BLaER1 treated with 17β-estradiol and CSF1 and Interleukin-3, amounts not matched to agents 10 nM and 100 nM (cell line): Measurements from ENCODE around the gene PRSS27.
"Not testable (repeated sequence)": the region's sequence is repeated elsewhere in the genome, so short reads cannot be mapped to it uniquely, and the experiment has no call there.

Experiments used
- H3K27ac ChIP-seq, 11 experiments: shearing (Covaris generic); formaldehyde crosslinking; 2 replicates each; pipeline ENCODE4 v1.8.1; 2022
- H3K27me3 ChIP-seq, 11 experiments: shearing (Covaris generic); formaldehyde crosslinking; 2 replicates each; pipeline ENCODE4 v1.8.1; 2022
- H3K36me3 ChIP-seq, 11 experiments: shearing (Covaris generic); formaldehyde crosslinking; 2 replicates each; pipeline ENCODE4 v1.8.1; 2022
- H3K4me1 ChIP-seq, 10 experiments: shearing (Covaris generic); formaldehyde crosslinking; 2 replicates each; pipeline ENCODE4 v1.8.1; 2022
- H3K4me2 ChIP-seq, 11 experiments: shearing (Covaris generic); formaldehyde crosslinking; 2 replicates each; pipeline ENCODE4 v1.8.1; 2022
- H3K4me3 ChIP-seq, 10 experiments: shearing (Covaris generic); formaldehyde crosslinking; 2 replicates each; pipeline ENCODE4 v1.8.1; 2022
- H3K9ac ChIP-seq, 11 experiments: shearing (Covaris generic); formaldehyde crosslinking; 2 replicates each; pipeline ENCODE4 v1.8.1; 2022
- H3K9me3 ChIP-seq, 11 experiments: shearing (Covaris generic); formaldehyde crosslinking; replicated peaks in 1 of 11; 2 replicates each; pipeline ENCODE4 v1.8.1; 2022
- H4K20me1 ChIP-seq, 11 experiments: shearing (Covaris generic); formaldehyde crosslinking; 2 replicates each; pipeline ENCODE4 v1.8.1; 2022
- Cebpa-rat ChIP-seq, 11 experiments: shearing (Covaris generic); IDR thresholded peaks; 2 replicates each; pipeline ENCODE4 v1.8.1; 2022

The PRSS27 gene

DNA sequence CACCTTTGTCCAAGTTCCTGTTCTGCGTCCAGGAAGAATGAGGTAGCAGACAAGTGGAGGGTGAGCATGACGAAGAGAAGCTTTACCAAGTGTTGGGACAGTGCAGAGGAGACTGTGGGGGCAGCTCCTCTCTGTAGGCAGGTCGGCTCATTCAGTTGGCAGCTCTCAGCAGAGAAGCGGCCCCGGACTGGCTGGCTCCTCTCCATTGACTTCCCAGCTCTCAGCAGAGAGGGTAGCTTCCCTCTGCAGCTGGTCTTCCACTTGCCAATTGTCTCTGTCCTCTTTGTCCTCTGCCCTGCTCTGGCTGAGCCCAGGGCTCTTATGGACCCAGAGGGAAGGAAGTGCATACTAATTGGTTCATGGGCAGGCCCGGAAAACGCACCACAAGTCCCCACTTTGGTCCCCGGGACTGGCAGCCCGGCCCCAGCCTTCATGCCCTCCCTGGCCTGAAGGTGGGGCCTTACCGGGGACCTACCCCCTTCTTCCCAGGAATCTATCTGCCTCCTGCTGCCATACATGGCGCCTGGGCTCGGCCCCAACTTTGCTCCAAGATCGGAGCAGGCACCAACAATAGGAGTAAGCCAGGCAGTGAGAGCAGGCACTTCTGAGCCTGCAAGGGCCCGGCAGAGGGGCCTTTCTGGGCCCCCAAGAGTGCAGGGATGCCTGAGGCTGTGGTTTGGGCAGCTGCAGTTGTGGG is 27.6 kb downstream of the PRSS27 start:
- Histone ChIP-seq H3K4me3 (peak overlapping the region; percentile 9 to 51 (median 32); a peak in 16 of 20 replicates), H3K9ac (peak overlapping the region; percentile 27 to 70 (median 63); a peak in 20 of 22 replicates), H3K27ac (peak overlapping the region in 9 of 11 experiments; percentile 19 to 79 (median 66); a peak in 17 of 22 replicates), H3K9me3 (no peaks in the 10 kb centered on the region), H3K27me3 (no peaks in the 10 kb centered on the region), H4K20me1 (peaks cover 61 to 72% (median 64%) of the 10 kb centered on the region in 11 experiments), H3K36me3 (peaks cover 15 to 35% (median 28%) of the 10 kb centered on the region in 11 experiments), H3K4me2 (peak overlapping the region; percentile 82 to 98 (median 93)), H3K4me1 (peaks cover 49 to 54% (median 53%) of the 10 kb centered on the region in 10 experiments)
- no peak for TF ChIP-seq Cebpa-rat (IDR thresholded peaks at IDR 0.05)

DNA sequence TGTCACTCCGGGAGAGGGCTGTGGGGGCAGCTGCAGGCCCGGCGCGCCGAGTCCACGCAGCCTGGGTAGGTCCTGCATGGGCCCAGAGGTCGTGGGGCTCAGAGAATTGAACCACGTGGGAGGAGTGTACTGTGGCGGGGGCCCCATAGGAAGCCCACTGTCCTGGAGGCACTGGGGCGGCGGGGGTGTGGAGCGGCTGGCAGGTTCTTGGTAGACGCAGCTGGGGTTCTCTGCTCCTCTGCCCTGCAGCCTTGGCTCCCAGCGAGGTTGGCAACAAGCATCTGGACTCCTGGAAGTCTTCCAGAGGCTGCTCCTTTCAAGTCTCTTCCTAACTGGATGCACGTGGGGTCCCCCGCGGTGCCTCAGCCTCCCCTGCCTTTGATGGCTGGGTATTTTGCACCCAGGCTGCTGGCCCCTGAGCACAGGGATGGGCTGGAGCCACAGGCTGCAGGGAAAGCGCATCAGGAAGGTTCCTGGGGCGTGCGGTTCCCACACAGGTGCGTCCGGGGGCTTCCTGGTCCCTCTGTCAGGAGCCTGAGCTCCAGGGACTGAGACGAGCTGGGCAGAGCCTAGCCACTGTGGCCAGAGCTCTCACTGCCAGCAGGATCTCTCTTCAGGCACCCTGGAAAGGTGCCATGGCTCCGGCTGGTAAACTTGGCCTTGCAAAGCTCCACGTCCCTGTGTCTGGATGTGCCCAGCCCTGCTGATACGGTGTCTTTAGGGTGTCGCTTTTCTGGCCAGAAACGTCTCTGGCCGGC is 28.4 kb downstream of the PRSS27 start:
- Histone ChIP-seq H3K9me3 (no peaks in the 10 kb centered on the region), H3K27ac (peak overlapping the region in 9 of 11 experiments; percentile 36 to 79 (median 66); a peak in 16 of 22 replicates), H3K36me3 (peaks cover 8 to 27% (median 21%) of the 10 kb centered on the region in 11 experiments), H3K27me3 (no peaks in the 10 kb centered on the region), H3K9ac (peak overlapping the region; percentile 40 to 70 (median 63); a peak in 21 of 22 replicates), H4K20me1 (peaks cover 61 to 72% (median 64%) of the 10 kb centered on the region in 11 experiments), H3K4me1 (peaks cover 56 to 62% (median 60%) of the 10 kb centered on the region in 10 experiments), H3K4me2 (peak overlapping the region; percentile 82 to 98 (median 93)), H3K4me3 (peak overlapping the region in 7 of 10 experiments; percentile 6 to 51 (median 37); a peak in 10 of 20 replicates)
- no peak for TF ChIP-seq Cebpa-rat (IDR thresholded peaks at IDR 0.05)

DNA sequence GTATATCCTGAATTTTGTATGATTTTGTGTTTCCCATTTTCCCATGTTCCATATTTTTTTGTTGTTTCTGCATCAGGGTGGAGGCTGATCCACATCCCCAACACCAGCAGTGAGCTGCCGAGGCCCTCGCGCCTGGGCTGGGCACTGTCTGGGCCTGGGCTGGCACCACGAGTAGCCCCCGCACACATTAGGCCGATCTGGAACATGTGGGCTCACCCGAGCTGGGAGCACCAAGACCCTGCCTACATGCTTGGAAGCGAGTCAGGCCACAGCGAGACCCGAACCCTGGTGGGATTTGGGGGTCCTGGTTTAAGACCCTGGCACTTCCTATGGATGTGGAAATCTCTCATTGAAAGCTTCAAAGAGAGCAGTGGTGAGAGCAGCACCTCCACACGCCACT is 29.2 kb downstream of the PRSS27 start:
- H3K36me3 ChIP-seq = peaks cover 6 to 24% (median 19%) of the 10 kb centered on the region in 11 experiments; a peak in 19 of 22 replicates
- H3K9ac ChIP-seq = peak overlapping the region in 9 of 11 experiments; percentile 40 to 70 (median 63); a peak in 15 of 22 replicates
- no peaks in the 10 kb centered on the region for H3K27me3 ChIP-seq
- TF ChIP-seq Cebpa-rat (IDR thresholded peaks at IDR 0.05) = no peak
- no peaks in the 10 kb centered on the region for H3K9me3 ChIP-seq
- H4K20me1 ChIP-seq = peaks cover 59 to 67% (median 62%) of the 10 kb centered on the region in 11 experiments
- peak overlapping the region; percentile 82 to 98 (median 93) for H3K4me2 ChIP-seq
- H3K27ac ChIP-seq = peak overlapping the region in 8 of 11 experiments; percentile 17 to 79 (median 66); a peak in 11 of 22 replicates
- peak overlapping the region in 3 of 10 experiments; percentile 26 to 51 (median 37); a peak in 1 of 20 replicates for H3K4me3 ChIP-seq
- H3K4me1 ChIP-seq = peaks cover 59 to 64% (median 62%) of the 10 kb centered on the region in 10 experiments

DNA sequence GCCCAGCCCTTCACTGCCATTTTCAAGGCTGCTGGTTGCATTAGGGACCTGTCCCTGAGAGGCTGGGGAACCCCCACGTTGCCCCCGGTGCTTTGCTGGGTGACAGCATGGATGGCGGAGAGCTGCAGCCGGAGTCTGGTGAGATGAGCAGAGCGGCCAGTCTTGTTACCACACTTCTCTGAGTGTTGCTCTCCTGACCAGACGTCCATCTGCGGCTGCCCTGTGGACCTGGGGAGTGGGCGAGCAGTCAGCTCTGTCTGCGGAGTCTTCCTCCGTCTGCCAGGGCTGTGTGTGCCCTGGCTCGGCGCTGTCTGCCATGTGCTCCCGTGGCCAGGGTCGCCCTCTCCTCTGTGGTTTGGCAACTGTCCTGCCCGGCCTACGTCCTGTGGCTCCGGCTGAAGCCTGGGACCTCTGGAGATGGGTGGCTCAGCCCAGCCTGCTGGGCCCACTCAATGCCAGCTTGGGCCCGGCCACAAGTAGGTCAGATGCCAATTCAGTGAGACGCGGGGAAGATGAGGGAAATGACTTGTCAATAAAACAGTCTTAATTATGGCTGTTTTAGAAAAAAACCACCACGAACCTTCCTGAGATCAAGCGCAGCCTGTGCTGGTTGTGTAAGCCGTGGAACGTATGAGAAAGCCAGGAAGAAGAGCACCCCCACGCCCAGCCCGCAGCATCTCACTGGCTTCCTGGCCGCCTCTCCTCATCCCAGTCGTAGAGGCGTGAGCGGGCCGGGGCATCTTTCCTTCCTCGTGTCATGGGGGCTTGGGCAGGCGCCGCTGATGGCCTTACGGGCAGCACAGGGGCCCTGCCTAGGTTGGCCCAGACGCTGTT is 29.8 kb downstream of the PRSS27 start:
- TF ChIP-seq Cebpa-rat (IDR thresholded peaks at IDR 0.05) = no peak

DNA sequence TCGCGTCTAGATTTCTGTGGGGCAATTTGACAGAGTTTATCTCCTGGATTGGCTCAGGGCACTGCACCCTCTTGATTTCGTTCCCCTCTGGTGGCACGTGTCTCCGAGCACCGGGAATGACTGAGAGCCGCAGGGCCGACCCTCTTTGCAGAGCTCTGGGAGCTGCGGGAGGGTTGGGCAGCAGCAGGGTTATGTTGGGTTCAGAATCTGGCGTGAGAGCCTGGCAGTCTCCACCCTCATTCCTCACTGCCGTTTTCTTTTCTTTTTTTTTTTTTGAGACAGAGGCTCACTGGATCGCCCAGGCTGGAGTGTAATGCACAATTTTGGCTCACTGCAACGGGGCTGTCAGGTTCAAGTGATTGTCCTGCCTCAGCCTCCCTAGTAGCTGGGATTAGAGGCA is 30.6 kb downstream of the PRSS27 start:
- H3K27me3 ChIP-seq, H3K9me3 ChIP-seq: not testable (repeated sequence)
- Histone ChIP-seq H4K20me1 (peaks cover 59 to 69% (median 64%) of the 10 kb centered on the region in 11 experiments), H3K36me3 (peaks cover 6 to 24% (median 19%) of the 10 kb centered on the region in 11 experiments; a peak in 19 of 22 replicates), H3K27ac (peak overlapping the region in 4 of 11 experiments; percentile 65 to 79 (median 75); a peak in 5 of 22 replicates), H3K4me2 (peak overlapping the region; percentile 82 to 98 (median 93); a peak in 21 of 22 replicates), H3K4me3 (peak overlapping the region in 1 of 10 experiments; percentile 47; a peak in 1 of 20 replicates), H3K4me1 (peaks cover 69 to 74% (median 71%) of the 10 kb centered on the region in 10 experiments), H3K9ac (peak overlapping the region in 3 of 11 experiments; percentile 52 to 70 (median 67); a peak in 4 of 22 replicates)

More for the DNA sequence above, 29.8 kb downstream of the PRSS27 start:
- Histone ChIP-seq H3K4me3 (peak overlapping the region in 2 of 10 experiments; percentile 1 to 47; a peak in 1 of 20 replicates), H3K9ac (peak overlapping the region in 10 of 11 experiments; percentile 36 to 70 (median 60); a peak in 18 of 22 replicates), H4K20me1 (peaks cover 59 to 67% (median 62%) of the 10 kb centered on the region in 11 experiments), H3K27ac (peak overlapping the region in 8 of 11 experiments; percentile 34 to 79 (median 65); a peak in 15 of 22 replicates), H3K36me3 (peaks cover 6 to 24% (median 19%) of the 10 kb centered on the region in 11 experiments; a peak in 19 of 22 replicates), H3K27me3 (no peaks in the 10 kb centered on the region), H3K4me1 (peaks cover 62 to 67% (median 64%) of the 10 kb centered on the region in 10 experiments), H3K4me2 (peak overlapping the region; percentile 82 to 98 (median 93)), H3K9me3 (no peaks in the 10 kb centered on the region)

DNA sequence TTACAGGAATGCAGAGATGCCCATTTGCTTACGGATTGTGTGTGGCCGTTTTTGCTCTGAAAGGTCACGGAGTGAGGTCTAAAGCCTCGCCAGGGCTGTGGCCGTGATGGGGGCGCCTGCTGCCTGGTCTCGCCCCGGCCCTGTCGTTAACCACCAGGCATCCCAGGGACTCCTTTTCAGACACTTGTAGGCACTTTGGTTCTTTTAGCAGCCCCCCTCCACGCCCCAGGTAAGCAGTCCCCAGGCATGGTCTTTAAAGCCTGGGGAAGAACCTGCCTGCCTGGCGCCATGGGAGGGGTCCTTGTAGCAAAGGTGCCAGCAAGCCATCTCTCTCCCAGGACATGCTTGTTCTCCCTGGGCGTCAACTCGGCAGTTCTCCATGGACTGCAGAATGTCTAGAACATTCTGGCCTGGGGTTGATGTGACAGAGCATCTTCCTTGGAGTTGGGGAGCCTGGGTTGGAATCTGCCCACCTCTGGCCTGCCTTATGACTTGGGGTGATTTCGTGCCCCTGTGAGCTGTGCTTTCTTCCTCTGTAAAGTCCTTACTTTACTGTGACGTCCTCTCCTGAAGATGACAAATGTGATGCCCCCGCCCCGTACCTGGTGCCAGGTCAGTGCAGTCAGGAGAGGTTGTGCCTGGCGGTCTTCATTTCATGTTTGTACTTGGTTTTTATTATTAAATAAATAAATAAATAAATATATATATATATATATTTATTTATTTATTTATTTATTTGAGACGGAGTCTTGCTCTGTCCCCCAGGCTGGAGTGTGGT is 32.3 kb downstream of the PRSS27 start:
- peaks cover 50 to 64% (median 55%) of the 10 kb centered on the region in 11 experiments for H4K20me1 ChIP-seq
- peaks cover 6 to 24% (median 19%) of the 10 kb centered on the region in 11 experiments; a peak in 19 of 22 replicates for H3K36me3 ChIP-seq
- H3K4me3 ChIP-seq = peak overlapping the region; percentile 11 to 54 (median 49); a peak in 15 of 20 replicates
- peaks cover 64 to 75% (median 68%) of the 10 kb centered on the region in 10 experiments for H3K4me1 ChIP-seq
- no peaks in the 10 kb centered on the region for H3K9me3 ChIP-seq
- no peak for TF ChIP-seq Cebpa-rat (IDR thresholded peaks at IDR 0.05)
- peak overlapping the region; percentile 91 to 100 (median 98) for H3K4me2 ChIP-seq
- H3K27ac ChIP-seq = peak overlapping the region in 8 of 11 experiments; percentile 76 to 88 (median 80); a peak in 15 of 22 replicates
- peak overlapping the region in 9 of 11 experiments; percentile 11 to 73 (median 65); a peak in 16 of 22 replicates for H3K9ac ChIP-seq
- H3K27me3 ChIP-seq = no peaks in the 10 kb centered on the region

DNA sequence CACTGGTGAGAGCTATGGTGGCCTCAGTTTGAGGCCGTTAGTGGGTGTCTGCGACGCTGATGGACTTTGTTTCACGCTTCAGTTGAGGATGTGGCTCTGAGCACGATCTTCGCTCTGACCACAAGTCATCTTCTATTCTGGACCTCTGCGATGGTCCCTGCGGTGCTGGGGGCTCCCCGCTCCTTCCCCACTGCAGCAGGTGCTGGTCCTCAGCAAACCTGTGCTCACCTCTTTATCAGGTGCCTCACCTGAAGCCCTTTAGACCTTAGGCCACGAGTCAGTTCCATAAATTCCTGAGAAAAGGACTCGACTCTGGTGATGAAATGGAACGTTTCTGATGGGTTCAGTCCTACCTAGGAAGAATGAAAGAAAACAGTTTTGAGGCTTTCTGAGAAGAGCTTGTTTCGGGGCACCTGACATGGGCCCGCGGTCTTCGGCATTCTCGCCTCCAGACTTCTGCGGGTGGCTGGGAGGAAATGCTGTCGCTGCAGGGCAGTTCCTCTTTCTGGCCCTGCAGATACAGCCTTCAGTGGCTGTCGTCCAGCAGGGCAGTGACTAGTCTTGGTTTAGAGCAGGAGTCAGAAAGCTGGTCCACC is 33.0 kb downstream of the PRSS27 start:
- Histone ChIP-seq H4K20me1 (peaks cover 43 to 59% (median 49%) of the 10 kb centered on the region in 11 experiments), H3K9me3 (no peaks in the 10 kb centered on the region), H3K4me1 (peaks cover 57 to 68% (median 61%) of the 10 kb centered on the region in 10 experiments), H3K4me2 (peak overlapping the region; percentile 91 to 100 (median 98)), H3K27ac (peak overlapping the region; percentile 38 to 88 (median 78); a peak in 21 of 22 replicates), H3K4me3 (peak overlapping the region; percentile 41 to 54 (median 49); a peak in 19 of 20 replicates), H3K27me3 (no peaks in the 10 kb centered on the region), H3K9ac (peak overlapping the region; percentile 40 to 73 (median 65); a peak in 21 of 22 replicates), H3K36me3 (peaks cover 6 to 24% (median 19%) of the 10 kb centered on the region in 11 experiments; a peak in 19 of 22 replicates)
- no peak for TF ChIP-seq Cebpa-rat (IDR thresholded peaks at IDR 0.05)

DNA sequence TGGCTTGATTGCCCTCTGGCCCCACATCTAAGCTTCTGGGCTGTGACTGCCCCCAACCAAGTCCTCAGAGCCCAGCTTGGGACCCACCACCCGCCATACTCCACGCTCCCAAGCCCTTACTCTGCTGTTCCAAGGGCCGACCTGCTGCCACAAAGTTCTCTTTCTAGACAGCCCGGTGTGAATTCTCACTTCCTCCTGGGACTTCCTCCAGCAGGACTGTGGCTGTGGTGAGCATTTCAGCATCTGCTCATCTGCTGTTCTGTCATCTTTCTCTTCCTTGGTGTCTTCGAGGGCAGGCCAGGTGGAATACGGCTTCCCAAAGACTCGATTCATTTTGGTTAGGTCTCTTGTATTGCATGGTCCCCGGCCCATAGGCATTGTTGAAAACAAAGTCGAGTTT is 33.9 kb downstream of the PRSS27 start:
- not testable (repeated sequence) for H3K27me3 ChIP-seq, H3K4me3 ChIP-seq, H3K9me3 ChIP-seq
- Histone ChIP-seq H3K36me3 (peaks cover 6 to 15% (median 14%) of the 10 kb centered on the region in 11 experiments; a peak in 19 of 22 replicates), H3K9ac (peak overlapping the region in 4 of 11 experiments; percentile 51 to 59 (median 56); a peak in 4 of 22 replicates), H3K4me1 (peaks cover 56 to 67% (median 60%) of the 10 kb centered on the region in 10 experiments), H4K20me1 (peaks cover 34 to 50% (median 40%) of the 10 kb centered on the region in 11 experiments), H3K27ac (peak overlapping the region in 10 of 11 experiments; percentile 38 to 76 (median 70); a peak in 17 of 22 replicates), H3K4me2 (peak overlapping the region in 10 of 11 experiments; percentile 34 to 97 (median 49); a peak in 11 of 22 replicates)

DNA sequence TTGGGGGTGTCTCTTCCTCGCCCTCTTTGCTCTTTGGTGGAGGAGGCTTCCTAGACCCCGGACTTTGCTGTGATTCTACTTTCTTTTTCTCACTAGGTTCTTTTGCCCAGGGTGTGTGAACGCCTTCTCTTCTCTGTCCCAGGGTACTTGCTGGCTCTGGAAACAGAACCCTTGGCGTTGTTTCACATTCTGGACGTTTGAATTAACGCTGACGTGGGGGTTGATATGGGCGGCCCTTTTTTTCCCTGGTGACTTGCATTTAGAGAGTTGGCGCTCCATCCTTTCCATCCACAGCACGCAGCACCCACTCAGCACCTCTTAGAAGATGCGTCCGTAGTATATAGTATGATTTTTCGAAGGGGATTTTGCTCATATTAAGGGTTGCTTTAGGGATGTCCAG is 37.0 kb downstream of the PRSS27 start:
- not testable (repeated sequence) for H3K27me3 ChIP-seq, H3K9me3 ChIP-seq, H3K36me3 ChIP-seq
- peak overlapping the region; percentile 73 to 96 (median 92) for H3K27ac ChIP-seq
- peak overlapping the region; percentile 92 to 99 (median 96) for H3K9ac ChIP-seq
- H3K4me1 ChIP-seq = peaks cover 54 to 75% (median 65%) of the 10 kb centered on the region in 10 experiments
- peak overlapping the region; percentile 89 to 100 (median 98) for H3K4me3 ChIP-seq
- H3K4me2 ChIP-seq = peak overlapping the region; percentile 68 to 97 (median 88)
- peaks cover 14 to 34% (median 19%) of the 10 kb centered on the region in 11 experiments for H4K20me1 ChIP-seq
